ENCODE measurements around the gene HOXD4. TPM values are rescaled to one million over a fixed set of nuclear protein-coding genes. Genes with fewer than 3 reads are reported as not detected.

Gene HOXD4
- total RNA-seq, 1 experiment from 2014 or later = not detected

GRCh38 chr2:176124110-176124946 lies 27.0 kb upstream of the HOXD4 start:
- no peak overlapping the region for H3K9ac ChIP-seq (ENCODE audit: low read length)
- peaks cover 3% of the 10 kb centered on the region; the same call in 1 of the 2 replicates for H3K4me1 ChIP-seq (ENCODE audit: low read length)
- no peak overlapping the region for H3K27ac ChIP-seq (ENCODE audit: low read length)
- no peaks in the 10 kb centered on the region for H4K20me1 ChIP-seq (ENCODE audit: insufficient read depth, low read depth, low read length)
- H3K79me2 ChIP-seq (ENCODE audit: low read length) = no peaks in the 10 kb centered on the region
- H3K4me3 ChIP-seq (ENCODE audit: low read length) = no peak overlapping the region
- H3K27me3 ChIP-seq (ENCODE audit: low read length) = no peaks in the 10 kb centered on the region
- H3K36me3 ChIP-seq (ENCODE audit: insufficient read depth, low read length) = no peaks in the 10 kb centered on the region
- no peak for DNase-seq
- H3K4me2 ChIP-seq (ENCODE audit: low read depth, low read length, poor library complexity, severe bottlenecking) = no peak overlapping the region
- H2AFZ ChIP-seq (ENCODE audit: low read length) = no peak overlapping the region
- no peaks in the 10 kb centered on the region for H3K9me3 ChIP-seq (ENCODE audit: low read length)
- H3K9me2 ChIP-seq (replicated peaks; ENCODE audit: insufficient read depth, low read length) = no peaks in the 10 kb centered on the region

- H4K20me1 ChIP-seq (ENCODE audit: insufficient read depth, low read depth, low read length) = no peaks in the 10 kb centered on the region
- H3K36me3 ChIP-seq (ENCODE audit: insufficient read depth, low read length) = no peaks in the 10 kb centered on the region
- no peaks in the 10 kb centered on the region for H3K9me2 ChIP-seq (replicated peaks; ENCODE audit: insufficient read depth, low read length)
- no peak for DNase-seq
- H3K4me2 ChIP-seq (ENCODE audit: low read depth, low read length, poor library complexity, severe bottlenecking) = no peak overlapping the region
- no peaks in the 10 kb centered on the region for H3K27me3 ChIP-seq (ENCODE audit: low read length)
- no peak overlapping the region for H2AFZ ChIP-seq (ENCODE audit: low read length)
- no peaks in the 10 kb centered on the region for H3K9me3 ChIP-seq (ENCODE audit: low read length)
- H3K79me2 ChIP-seq (ENCODE audit: low read length) = no peaks in the 10 kb centered on the region
- H3K4me1 ChIP-seq (ENCODE audit: low read length) = peaks cover 3% of the 10 kb centered on the region; the same call in 1 of the 2 replicates
- no peak overlapping the region for H3K4me3 ChIP-seq (ENCODE audit: low read length)
- no peak overlapping the region for H3K27ac ChIP-seq (ENCODE audit: low read length)
- H3K9ac ChIP-seq (ENCODE audit: low read length) = no peak overlapping the region
These were observed 26.2 kb upstream of the HOXD4 start for GRCh38 chr2:176124947-176125771.

- no peak overlapping the region for H3K4me3 ChIP-seq (ENCODE audit: low read length)
- no peak overlapping the region for H2AFZ ChIP-seq (ENCODE audit: low read length)
- H4K20me1 ChIP-seq (ENCODE audit: insufficient read depth, low read depth, low read length) = no peaks in the 10 kb centered on the region
- no peaks in the 10 kb centered on the region for H3K9me2 ChIP-seq (replicated peaks; ENCODE audit: insufficient read depth, low read length)
- no peak for DNase-seq
- no peak overlapping the region for H3K4me2 ChIP-seq (ENCODE audit: low read depth, low read length, poor library complexity, severe bottlenecking)
- H3K79me2 ChIP-seq (ENCODE audit: low read length) = no peaks in the 10 kb centered on the region
- H3K36me3 ChIP-seq (ENCODE audit: insufficient read depth, low read length) = no peaks in the 10 kb centered on the region
- peaks cover 3% of the 10 kb centered on the region; the same call in 1 of the 2 replicates for H3K4me1 ChIP-seq (ENCODE audit: low read length)
- no peak overlapping the region for H3K9ac ChIP-seq (ENCODE audit: low read length)
- no peaks in the 10 kb centered on the region for H3K9me3 ChIP-seq (ENCODE audit: low read length)
- H3K27ac ChIP-seq (ENCODE audit: low read length) = no peak overlapping the region
- H3K27me3 ChIP-seq (ENCODE audit: low read length) = no peaks in the 10 kb centered on the region
These were observed 25.6 kb upstream of the HOXD4 start for GRCh38 chr2:176125772-176126054.

DNA sequence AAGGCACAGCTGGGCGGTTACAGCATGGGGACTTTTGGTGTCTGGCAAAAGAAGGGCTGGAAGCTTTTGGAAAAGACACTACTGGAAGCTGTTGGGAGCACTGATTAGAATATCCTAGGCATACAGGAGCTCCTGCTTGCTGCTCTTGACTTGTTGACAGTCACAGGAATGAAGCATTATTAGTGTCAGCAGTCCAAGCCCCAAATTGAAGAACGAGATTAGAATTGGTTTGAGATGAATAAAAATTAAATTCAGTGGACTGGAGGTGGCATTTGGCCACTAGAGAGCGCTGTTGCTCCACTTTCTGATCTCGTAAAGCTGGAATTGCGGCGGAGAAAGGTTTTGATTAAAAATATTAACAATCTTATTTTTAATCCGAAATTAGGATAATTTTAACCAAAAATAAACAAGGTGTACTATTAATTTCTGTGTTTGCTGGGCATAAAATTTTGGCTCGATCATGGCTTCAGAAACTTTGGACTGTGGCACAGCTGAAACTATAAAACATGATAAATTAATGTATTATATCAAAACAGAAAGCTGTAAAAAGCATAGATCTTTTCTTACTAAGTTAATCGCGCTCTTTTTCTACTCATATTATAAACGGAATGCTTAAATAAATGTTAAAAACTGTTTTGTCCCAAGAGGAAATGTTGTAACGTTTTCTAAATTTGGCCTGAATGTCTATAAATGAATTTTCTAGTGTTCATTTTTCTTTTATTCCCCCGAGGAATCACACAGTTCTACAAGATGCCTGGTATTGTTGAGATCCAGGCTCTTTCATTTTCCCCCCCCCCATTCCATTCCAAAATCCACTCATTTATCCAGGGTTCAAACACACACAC lies 24.2 kb upstream of the HOXD4 start:
- H3K4me2 ChIP-seq (ENCODE audit: low read depth, low read length, poor library complexity, severe bottlenecking) = peak overlapping the region; percentile 56
- H3K27me3 ChIP-seq (ENCODE audit: low read length) = no peaks in the 10 kb centered on the region
- DNase-seq = peak; percentile 89
- H4K20me1 ChIP-seq (ENCODE audit: insufficient read depth, low read depth, low read length) = no peaks in the 10 kb centered on the region
- no peak overlapping the region for H3K27ac ChIP-seq (ENCODE audit: low read length)
- H3K4me3 ChIP-seq (ENCODE audit: low read length) = no peak overlapping the region
- no peak overlapping the region for H2AFZ ChIP-seq (ENCODE audit: low read length)
- H3K79me2 ChIP-seq (ENCODE audit: low read length) = no peaks in the 10 kb centered on the region
- no peaks in the 10 kb centered on the region for H3K9me2 ChIP-seq (replicated peaks; ENCODE audit: insufficient read depth, low read length)
- no peaks in the 10 kb centered on the region for H3K9me3 ChIP-seq (ENCODE audit: low read length)
- H3K36me3 ChIP-seq (ENCODE audit: insufficient read depth, low read length) = no peaks in the 10 kb centered on the region
- peak overlapping the region; percentile 22; the same call in 1 of the 2 replicates for H3K9ac ChIP-seq (ENCODE audit: low read length)
- peaks cover 3% of the 10 kb centered on the region; the same call in 1 of the 2 replicates for H3K4me1 ChIP-seq (ENCODE audit: low read length)

DNA sequence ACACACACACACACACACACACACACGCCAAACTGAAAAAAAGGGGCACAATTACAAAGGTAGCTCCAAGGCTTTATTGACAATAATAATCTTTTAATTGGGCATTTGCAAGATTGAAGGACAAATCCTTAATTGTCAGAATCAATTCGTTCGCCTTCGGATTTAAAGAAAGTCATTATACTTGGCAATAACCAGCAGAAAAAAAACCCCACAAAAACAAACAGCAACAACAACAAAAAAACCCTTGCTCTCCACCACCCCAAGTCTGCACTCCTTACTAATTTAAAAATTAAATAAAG lies 23.6 kb upstream of the HOXD4 start:
- no peaks in the 10 kb centered on the region for H3K9me2 ChIP-seq (replicated peaks; ENCODE audit: insufficient read depth, low read length)
- H3K27ac ChIP-seq (ENCODE audit: low read length) = no peak overlapping the region
- no peaks in the 10 kb centered on the region for H3K36me3 ChIP-seq (ENCODE audit: insufficient read depth, low read length)
- DNase-seq = no peak
- H3K9ac ChIP-seq (ENCODE audit: low read length) = no peak overlapping the region
- no peaks in the 10 kb centered on the region for H4K20me1 ChIP-seq (ENCODE audit: insufficient read depth, low read depth, low read length)
- H3K4me2 ChIP-seq (ENCODE audit: low read depth, low read length, poor library complexity, severe bottlenecking) = no peak overlapping the region
- H3K4me1 ChIP-seq (ENCODE audit: low read length) = peaks cover 3% of the 10 kb centered on the region; the same call in 1 of the 2 replicates
- H2AFZ ChIP-seq (ENCODE audit: low read length) = no peak overlapping the region
- H3K27me3 ChIP-seq (ENCODE audit: low read length) = no peaks in the 10 kb centered on the region
- no peaks in the 10 kb centered on the region for H3K9me3 ChIP-seq (ENCODE audit: low read length)
- H3K79me2 ChIP-seq (ENCODE audit: low read length) = no peaks in the 10 kb centered on the region
- H3K4me3 ChIP-seq (ENCODE audit: low read length) = no peak overlapping the region

DNA sequence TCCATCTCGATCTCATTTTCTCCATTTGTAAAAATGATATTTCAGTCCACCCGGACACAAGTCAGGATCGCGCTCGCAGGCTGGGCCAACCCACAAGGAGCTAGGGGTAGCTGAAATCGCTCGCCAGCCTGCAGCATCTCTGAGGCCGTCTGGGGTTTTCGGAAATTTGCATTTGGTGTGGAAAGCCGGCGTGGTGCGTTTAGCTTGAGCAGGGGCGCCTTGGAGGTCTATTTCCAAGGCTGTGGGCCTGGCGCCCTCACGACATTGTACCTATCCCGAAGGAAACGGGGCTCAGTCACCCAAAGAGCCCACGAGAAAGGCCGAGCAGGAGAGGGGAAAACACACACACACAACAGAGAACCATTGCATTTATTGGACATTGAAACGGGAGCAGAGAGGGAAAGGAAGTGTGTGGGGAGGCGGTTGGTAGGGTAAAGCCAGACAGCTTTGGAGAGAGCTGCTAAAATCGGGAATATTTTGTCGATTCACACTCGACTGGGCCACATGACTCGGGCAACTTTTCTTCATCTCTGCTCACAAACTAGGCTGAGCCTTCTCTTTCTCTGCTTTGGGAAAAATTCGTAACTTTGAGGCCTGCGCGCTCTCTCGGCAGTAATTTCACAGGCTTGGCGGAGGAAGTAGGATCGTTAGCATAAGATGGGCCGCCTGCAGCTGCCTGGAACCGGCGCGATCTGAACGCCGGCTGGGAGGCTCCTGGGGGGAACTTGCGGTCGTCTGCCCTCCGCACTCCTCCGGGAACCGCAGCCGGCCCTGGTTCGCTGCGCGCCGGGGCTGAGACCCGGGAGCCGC lies 23.0 kb upstream of the HOXD4 start:
- Histone ChIP-seq H3K9me2 (replicated peaks; ENCODE audit: insufficient read depth, low read length) (no peaks in the 10 kb centered on the region), H3K4me1 (ENCODE audit: low read length) (peaks cover 3% of the 10 kb centered on the region; the same call in 1 of the 2 replicates), H3K4me3 (ENCODE audit: low read length) (no peak overlapping the region), H3K36me3 (ENCODE audit: insufficient read depth, low read length) (no peaks in the 10 kb centered on the region), H3K4me2 (ENCODE audit: low read depth, low read length, poor library complexity, severe bottlenecking) (no peak overlapping the region), H3K9ac (ENCODE audit: low read length) (no peak overlapping the region), H4K20me1 (ENCODE audit: insufficient read depth, low read depth, low read length) (no peaks in the 10 kb centered on the region), H3K79me2 (ENCODE audit: low read length) (no peaks in the 10 kb centered on the region), H2AFZ (ENCODE audit: low read length) (no peak overlapping the region), H3K9me3 (ENCODE audit: low read length) (no peaks in the 10 kb centered on the region), H3K27ac (ENCODE audit: low read length) (no peak overlapping the region), H3K27me3 (ENCODE audit: low read length) (no peaks in the 10 kb centered on the region)
- DNase-seq = no peak

DNA sequence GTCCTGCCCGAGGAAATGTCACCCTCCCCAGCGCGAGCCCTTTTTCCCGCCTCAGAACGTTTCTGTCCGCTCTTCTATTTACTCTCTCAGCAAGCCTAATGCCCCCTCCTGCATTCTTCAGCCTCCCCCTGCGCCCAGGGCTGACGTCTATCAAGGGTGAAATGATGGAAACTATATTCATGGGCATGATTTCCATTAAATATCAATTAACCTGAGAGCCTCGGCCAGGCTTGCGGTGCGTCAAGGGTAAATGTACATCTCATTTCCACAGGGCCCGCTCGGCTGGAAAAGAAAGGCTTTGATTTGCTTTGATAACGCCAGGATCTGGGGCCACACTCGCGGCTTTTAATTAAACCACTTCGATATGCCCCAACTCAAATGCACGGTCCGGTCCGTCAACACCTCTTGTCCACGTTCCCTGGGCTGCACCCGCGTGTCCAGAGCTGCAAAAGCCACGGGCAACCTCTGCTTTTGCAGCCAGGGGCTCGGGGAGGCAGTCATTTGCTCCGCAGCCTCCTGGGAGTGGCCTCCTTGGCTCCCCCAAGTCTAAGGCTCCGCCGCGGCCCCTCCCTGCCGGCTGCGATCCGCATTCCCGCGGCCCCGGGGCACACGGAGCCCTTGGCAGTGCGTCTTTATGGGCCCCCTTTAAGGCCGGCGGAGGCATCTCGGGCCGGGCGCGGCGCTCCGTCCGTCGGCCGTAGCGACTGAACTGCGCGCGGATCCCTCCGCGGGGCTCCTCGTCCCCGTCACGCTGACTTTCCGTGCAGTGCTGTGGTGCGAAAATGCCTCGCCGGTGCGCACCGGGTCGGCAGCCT lies 22.2 kb upstream of the HOXD4 start, which contains the start of gene HOXD8:
Gene HOXD8 (plus strand): TSS at position 724 of the 815 bp plus-strand sequence. CDS start 662 bp downstream, outside the sequence.
- DNase-seq = no peak

More for the DNA sequence above, 22.2 kb upstream of the HOXD4 start, which contains the start of gene HOXD8:
- H3K9me2 ChIP-seq (replicated peaks; ENCODE audit: insufficient read depth, low read length) = no peaks in the 10 kb centered on the region
- H3K79me2 ChIP-seq (ENCODE audit: low read length) = no peaks in the 10 kb centered on the region
- H3K4me3 ChIP-seq (ENCODE audit: low read length) = no peak within 1 kb of the TSS
- no peak within 1 kb of the TSS for H3K9ac ChIP-seq (ENCODE audit: low read length)
- H3K27ac ChIP-seq (ENCODE audit: low read length) = no peak within 1 kb of the TSS
- peaks cover 10% of the 10 kb centered on the region for H3K4me1 ChIP-seq (ENCODE audit: low read length)
- H3K27me3 ChIP-seq (ENCODE audit: low read length) = no peaks in the 10 kb centered on the region
- H4K20me1 ChIP-seq (ENCODE audit: insufficient read depth, low read depth, low read length) = no peaks in the 10 kb centered on the region
- no peaks in the 10 kb centered on the region for H3K9me3 ChIP-seq (ENCODE audit: low read length)
- no peak within 1 kb of the TSS for H3K4me2 ChIP-seq (ENCODE audit: low read depth, low read length, poor library complexity, severe bottlenecking)
- H2AFZ ChIP-seq (ENCODE audit: low read length) = no peak within 1 kb of the TSS
- H3K36me3 ChIP-seq (ENCODE audit: insufficient read depth, low read length) = no peaks in the 10 kb centered on the region
